ENCODE results near the gene KRT3.

The KRT3 gene

DNA sequence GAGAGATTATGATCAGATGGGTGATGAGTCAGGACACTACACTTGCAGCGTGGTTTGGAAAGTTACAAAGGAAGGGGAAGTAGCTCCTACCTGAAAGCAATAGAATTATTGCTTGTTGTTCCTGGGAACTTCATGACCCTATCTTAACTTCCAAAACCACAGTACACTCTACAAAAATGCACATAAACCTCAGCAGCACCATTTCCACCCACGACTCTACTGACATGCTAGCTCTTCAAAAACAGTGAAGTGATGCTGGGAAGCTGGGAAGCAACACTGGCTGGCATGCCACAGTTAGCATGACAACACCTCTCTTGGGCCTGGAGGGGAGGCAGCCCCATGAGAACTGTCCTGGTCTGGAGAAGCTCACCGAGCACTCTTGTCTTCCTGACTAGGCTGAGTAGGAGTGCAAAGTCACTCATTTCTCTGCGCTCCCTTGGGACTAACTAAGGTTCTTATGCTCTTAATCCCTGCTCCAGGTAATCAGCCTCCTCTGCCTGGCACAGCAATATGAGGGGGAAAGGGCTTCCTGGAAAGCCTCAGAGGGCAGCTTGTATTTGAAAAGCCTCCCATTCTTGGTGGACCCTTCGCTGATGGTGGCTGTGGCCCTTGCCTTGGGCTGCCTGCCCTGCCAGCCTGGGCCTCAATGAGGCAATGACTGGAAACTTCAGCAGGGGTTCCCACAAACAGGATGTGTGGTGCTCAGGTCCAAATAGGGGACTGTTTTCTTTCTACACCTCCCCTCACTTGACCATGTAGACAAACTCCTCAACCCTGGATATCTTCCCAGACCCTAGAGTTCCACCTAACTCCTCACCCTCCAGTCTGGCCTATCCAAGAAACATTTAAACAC lies 1.2 kb downstream of the KRT3 start:
- no peak overlapping the region for H3K27ac ChIP-seq (ENCODE audit: low read depth, low read length)
- H3K4me3 ChIP-seq (ENCODE audit: low read length): no peak overlapping the region
- no peak for TF ChIP-seq EZH2phosphoT487 (IDR thresholded peaks at IDR 0.05; ENCODE audit: borderline replicate concordance, low read length)
- TF ChIP-seq, protein P1, sequence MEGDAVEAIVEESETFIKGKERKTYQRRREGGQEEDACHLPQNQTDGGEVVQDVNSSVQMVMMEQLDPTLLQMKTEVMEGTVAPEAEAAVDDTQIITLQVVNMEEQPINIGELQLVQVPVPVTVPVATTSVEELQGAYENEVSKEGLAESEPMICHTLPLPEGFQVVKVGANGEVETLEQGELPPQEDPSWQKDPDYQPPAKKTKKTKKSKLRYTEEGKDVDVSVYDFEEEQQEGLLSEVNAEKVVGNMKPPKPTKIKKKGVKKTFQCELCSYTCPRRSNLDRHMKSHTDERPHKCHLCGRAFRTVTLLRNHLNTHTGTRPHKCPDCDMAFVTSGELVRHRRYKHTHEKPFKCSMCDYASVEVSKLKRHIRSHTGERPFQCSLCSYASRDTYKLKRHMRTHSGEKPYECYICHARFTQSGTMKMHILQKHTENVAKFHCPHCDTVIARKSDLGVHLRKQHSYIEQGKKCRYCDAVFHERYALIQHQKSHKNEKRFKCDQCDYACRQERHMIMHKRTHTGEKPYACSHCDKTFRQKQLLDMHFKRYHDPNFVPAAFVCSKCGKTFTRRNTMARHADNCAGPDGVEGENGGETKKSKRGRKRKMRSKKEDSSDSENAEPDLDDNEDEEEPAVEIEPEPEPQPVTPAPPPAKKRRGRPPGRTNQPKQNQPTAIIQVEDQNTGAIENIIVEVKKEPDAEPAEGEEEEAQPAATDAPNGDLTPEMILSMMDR (IDR thresholded peaks at IDR 0.05; ENCODE audit: low read depth, low read length, poor library complexity, severe bottlenecking): no peak

DNA sequence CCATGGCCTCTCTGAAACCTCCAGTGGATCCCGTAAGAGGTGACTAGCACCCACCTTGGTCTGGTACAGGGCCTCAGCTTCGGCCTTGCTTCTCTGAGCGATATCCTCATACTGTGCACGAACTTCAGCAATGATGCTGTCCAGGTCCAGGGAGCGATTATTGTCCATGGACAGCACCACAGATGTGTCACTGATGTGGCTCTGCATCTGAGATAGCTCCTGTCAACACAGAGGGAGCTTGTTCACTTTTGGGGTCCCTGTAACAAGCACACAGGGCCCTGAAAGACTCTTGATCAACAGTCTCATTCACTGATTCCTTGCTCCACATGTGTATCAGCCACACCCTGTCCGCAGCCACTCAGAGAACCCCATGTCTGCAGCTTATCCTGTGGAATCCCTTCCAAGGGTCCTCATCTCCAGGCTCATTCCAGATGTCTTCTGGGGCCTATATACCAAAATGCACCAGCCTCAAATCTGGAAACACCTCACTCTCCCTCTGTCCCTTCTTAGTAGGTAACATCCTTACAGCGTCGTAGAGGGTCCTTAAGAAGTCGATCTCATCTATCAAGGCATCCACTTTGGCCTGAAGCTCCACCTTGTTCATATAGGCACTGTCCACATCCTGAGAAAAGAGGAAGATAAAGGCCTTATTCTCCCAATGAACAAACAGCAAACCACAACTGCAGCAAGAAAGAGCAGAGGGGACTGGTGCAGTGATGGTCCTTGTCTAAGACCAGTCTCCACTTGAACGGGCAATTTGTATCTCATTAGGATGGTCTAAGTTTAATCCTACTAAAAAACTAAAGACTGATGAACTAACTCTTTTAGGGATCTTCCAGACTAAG lies 3.5 kb downstream of the KRT3 start:
- Histone ChIP-seq H4K20me1 (ENCODE audit: control insufficient read depth, insufficient read depth, low read depth, low read length) (no peaks in the 10 kb centered on the region), H3K27ac (ENCODE audit: low read depth, low read length) (no peak overlapping the region), H3K9me2 (replicated peaks; ENCODE audit: control insufficient read depth, low read length) (no peaks in the 10 kb centered on the region), H3K27me3 (ENCODE audit: control insufficient read depth, low read length) (no peaks in the 10 kb centered on the region), H3K4me1 (ENCODE audit: control insufficient read depth, low read length) (no peaks in the 10 kb centered on the region), H3F3A (ENCODE audit: control insufficient read depth, insufficient read depth) (no peaks in the 10 kb centered on the region), H3K4me3 (ENCODE audit: low read length) (no peak overlapping the region), H3K36me3 (ENCODE audit: control insufficient read depth, low read length) (no peaks in the 10 kb centered on the region), H3K4me2 (ENCODE audit: low read length) (no peak overlapping the region), H3K9me3 (ENCODE audit: control insufficient read depth, insufficient read depth, low read length) (no peaks in the 10 kb centered on the region), H3K79me2 (ENCODE audit: control insufficient read depth, low read length) (no peaks in the 10 kb centered on the region)
- TF ChIP-seq, protein P1 (IDR thresholded peaks at IDR 0.05; ENCODE audit: low read depth, low read length, poor library complexity, severe bottlenecking): no peak
- no peak for TF ChIP-seq EZH2phosphoT487 (IDR thresholded peaks at IDR 0.05; ENCODE audit: borderline replicate concordance, low read length)

More for the DNA sequence above, 1.2 kb downstream of the KRT3 start:
- no peaks in the 10 kb centered on the region for H3K9me3 ChIP-seq (ENCODE audit: control insufficient read depth, insufficient read depth, low read length)
- no peak overlapping the region for H3K4me2 ChIP-seq (ENCODE audit: low read length)
- H3K4me1 ChIP-seq (ENCODE audit: control insufficient read depth, low read length): no peaks in the 10 kb centered on the region
- H3K79me2 ChIP-seq (ENCODE audit: control insufficient read depth, low read length): no peaks in the 10 kb centered on the region
- H3F3A ChIP-seq (ENCODE audit: control insufficient read depth, insufficient read depth): no peaks in the 10 kb centered on the region
- H3K36me3 ChIP-seq (ENCODE audit: control insufficient read depth, low read length): no peaks in the 10 kb centered on the region
- H3K9me2 ChIP-seq (replicated peaks; ENCODE audit: control insufficient read depth, low read length): no peaks in the 10 kb centered on the region
- H4K20me1 ChIP-seq (ENCODE audit: control insufficient read depth, insufficient read depth, low read depth, low read length): no peaks in the 10 kb centered on the region
- no peaks in the 10 kb centered on the region for H3K27me3 ChIP-seq (ENCODE audit: control insufficient read depth, low read length)

DNA sequence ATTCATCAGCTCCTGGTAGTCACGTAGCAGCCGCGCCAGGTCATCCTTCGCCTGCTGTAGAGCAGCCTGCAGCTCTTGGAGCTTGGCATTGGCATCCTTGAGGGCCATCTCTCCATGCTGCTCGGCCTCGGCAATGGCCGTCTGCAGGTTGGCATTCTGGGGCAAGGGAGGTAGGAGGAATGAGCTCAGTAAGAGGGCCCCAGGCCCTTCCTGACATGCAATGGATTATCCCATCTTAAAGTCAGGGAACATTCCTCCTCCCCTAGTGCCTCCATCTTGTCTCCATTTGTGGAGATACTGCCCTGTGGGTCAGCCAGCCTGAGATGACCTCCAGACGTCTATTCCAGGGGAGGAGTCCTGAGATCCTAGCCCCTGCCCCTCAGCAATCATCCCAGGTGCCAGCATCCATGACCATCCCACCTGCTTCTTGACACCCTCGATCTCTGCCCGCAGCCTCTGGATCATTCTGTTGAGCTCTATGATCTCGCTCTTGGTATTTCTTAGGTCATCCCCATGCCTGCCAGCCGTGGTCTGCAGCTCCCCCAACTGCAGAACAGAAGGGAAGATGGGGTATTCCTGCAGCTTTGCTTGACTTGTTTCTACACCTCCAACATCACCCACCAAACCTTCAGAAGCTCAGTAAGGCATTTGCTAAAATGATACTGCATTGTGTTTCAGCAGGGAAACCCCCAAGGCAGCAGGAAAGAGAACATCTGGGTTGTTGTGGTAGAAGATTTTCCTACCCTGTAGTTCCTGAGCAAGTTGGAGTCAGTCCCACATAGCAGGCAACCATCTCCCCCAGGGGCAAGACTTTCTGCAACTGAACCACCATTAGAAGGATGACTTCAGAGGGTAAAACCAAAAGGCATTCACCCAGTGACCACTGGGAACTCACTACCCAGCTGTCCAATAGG lies 4.4 kb downstream of the KRT3 start:
- no peaks in the 10 kb centered on the region for H4K20me1 ChIP-seq (ENCODE audit: control insufficient read depth, insufficient read depth, low read depth, low read length)
- H3F3A ChIP-seq (ENCODE audit: control insufficient read depth, insufficient read depth): no peaks in the 10 kb centered on the region
- no peaks in the 10 kb centered on the region for H3K79me2 ChIP-seq (ENCODE audit: control insufficient read depth, low read length)
- no peak overlapping the region for H3K4me3 ChIP-seq (ENCODE audit: low read length)
- no peaks in the 10 kb centered on the region for H3K36me3 ChIP-seq (ENCODE audit: control insufficient read depth, low read length)
- TF ChIP-seq, protein P1 (IDR thresholded peaks at IDR 0.05; ENCODE audit: low read depth, low read length, poor library complexity, severe bottlenecking): no peak
- no peak for TF ChIP-seq EZH2phosphoT487 (IDR thresholded peaks at IDR 0.05; ENCODE audit: borderline replicate concordance, low read length)
- H3K4me2 ChIP-seq (ENCODE audit: low read length): no peak overlapping the region
- no peaks in the 10 kb centered on the region for H3K9me3 ChIP-seq (ENCODE audit: control insufficient read depth, insufficient read depth, low read length)
- no peaks in the 10 kb centered on the region for H3K9me2 ChIP-seq (replicated peaks; ENCODE audit: control insufficient read depth, low read length)
- H3K4me1 ChIP-seq (ENCODE audit: control insufficient read depth, low read length): no peaks in the 10 kb centered on the region
- H3K27ac ChIP-seq (ENCODE audit: low read depth, low read length): no peak overlapping the region
- no peaks in the 10 kb centered on the region for H3K27me3 ChIP-seq (ENCODE audit: control insufficient read depth, low read length)

Data from DOHH2 (cell line).